Endometrium (tissue), 2 donors: ENCODE data around the gene BTBD7.
"Not testable (repeated sequence)": the region's sequence is repeated elsewhere in the genome, so short reads cannot be mapped to it uniquely, and the experiment has no call there.

ENCODE experiments used
- FAIRE-seq: peaks from 2 replicates; lab custom pipeline; 2012; peaks lifted over from hg19 to GRCh38; lab: Jason Lieb, UNC
- donor health status: control.
- donor health status: control.

The BTBD7 gene

DNA sequence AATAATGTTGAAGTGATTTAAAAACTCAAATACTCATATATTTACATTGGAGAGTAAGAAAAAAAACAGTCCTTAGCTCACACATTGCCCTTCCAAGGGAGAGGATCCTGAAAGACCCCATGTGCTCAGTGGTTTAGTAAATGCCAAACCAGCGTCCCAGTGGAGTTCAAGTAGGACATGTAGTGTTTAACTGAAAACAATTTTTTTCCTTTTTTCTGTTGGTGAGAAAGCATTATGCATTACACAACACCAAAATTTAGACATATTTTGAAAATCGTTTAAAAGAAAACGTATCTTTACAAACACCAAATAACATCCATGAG, 92.2 kb downstream of the BTBD7 start:
- no peak for FAIRE-seq

DNA sequence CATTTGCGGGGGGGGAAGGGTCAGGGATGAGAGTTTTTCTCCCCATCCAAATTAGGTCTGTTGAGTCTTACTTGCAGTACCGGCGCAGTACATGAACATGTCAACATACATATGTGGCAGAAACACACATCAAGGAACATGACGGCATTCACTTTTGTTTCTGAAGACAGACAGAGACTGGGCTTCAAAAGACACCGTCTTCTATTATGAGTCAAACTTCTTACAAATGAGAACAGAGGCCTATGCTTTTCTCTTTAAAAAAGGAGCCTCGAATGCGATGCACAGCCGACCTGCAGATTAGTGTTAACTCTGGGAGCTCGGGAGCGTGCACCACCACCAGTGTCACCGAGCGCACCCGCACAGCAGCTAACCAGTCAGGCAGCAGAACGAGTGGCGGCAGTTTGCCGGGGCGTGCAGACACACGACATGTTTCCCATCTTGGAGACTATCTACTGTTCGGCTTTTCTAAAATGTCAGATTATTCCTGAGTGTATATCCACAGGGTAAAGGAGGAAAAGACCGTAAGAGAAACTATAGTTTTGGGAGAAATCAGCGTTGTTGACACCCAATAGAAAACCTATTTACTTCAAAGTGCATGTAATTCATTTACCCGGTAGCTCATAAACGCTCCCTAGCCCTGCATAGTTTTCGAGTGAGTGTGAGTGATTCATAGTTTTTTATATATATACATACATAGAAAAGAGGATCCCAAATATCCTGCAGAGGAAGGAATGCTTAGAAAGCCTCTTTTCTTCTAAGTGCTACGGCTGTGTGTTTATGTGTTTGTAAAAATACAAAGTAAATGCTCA, 92.8 kb downstream of the BTBD7 start:
- FAIRE-seq, result no peak

DNA sequence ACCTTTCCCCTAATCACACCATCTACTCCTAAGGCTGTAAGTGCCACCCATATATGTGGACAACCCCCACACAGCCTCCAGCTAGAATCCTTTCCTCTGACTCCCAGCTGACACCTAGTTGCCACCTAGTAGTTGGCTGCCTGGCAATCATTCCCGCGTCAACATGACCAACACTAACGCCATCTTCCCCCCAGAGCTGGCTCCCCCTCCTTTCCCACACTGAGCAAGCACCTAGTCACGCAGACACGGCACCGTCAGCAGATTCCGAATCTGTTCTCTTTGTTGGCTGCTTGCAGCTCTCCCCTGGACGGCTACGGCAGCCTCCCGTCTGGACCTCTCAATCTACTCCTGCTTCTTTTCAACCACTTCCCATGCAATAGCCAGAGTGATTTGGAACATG, 98.0 kb downstream of the BTBD7 start:
- FAIRE-seq, result no peak

- not testable (repeated sequence) for FAIRE-seq
Observed at GRCh38 chr14:93233078-93233477, 99.8 kb downstream of the BTBD7 start.

- no peak for FAIRE-seq
Observed at GRCh38 chr14:93232159-93232558, 100.7 kb downstream of the BTBD7 start.

GRCh38 chr14:93231129-93231979, 101.5 kb downstream of the BTBD7 start:
- no peak for FAIRE-seq

GRCh38 chr14:93230539-93230938, 102.3 kb downstream of the BTBD7 start:
- no peak for FAIRE-seq

GRCh38 chr14:93228550-93228949, 104.3 kb downstream of the BTBD7 start:
- FAIRE-seq, result no peak

- FAIRE-seq, result no peak
Observed at GRCh38 chr14:93223565-93223964, 109.3 kb downstream of the BTBD7 start.

DNA sequence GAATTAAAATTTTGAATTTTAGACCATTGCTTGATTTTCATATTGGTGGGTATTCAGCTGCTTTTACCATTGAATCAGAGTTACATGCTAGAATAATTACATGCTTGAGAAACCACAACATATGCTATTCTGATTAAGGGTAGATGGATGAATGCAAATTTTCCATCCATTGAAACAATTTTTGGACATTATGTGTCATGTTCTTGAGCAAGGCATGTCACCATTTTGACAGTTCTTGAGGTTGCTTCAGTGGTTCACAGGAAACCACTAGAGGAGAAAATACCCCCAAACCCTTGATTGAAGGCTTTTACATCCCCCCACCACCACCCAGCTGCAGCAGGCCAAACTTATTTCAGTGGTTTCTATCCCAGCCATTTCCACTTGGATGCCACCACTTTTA, 112.3 kb downstream of the BTBD7 start:
- FAIRE-seq, result no peak

DNA sequence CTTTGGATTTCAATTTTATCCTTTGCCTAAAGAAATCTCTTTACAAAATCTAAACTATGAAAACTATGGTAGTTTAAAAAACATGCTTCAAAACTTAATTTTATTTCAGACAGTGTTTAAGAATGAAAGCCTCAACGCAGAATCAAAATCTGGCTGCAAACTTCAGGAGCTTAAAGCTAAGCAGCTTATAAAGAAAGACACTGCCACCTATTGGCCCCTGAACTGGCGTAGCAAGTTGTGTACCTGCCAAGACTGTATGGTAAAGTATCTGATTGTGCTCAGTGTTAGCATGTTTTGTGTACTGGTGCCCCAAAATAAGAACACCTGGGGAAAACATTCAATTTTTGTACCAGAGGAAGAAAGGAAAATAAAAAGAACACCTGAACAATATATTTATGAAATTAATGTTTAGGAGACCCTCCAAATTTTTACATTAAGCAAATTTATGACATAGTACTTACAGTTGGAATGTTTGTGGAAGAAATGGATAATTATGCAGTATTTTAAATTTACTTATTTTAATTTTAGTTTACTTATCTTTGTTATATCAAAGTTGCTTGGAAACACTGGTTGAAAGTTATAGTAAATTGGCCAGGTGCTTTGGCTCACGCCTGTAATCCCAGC, 113.6 kb downstream of the BTBD7 start:
- no peak for FAIRE-seq

GRCh38 chr14:93214598-93214997, 118.2 kb downstream of the BTBD7 start:
- FAIRE-seq, result no peak

DNA sequence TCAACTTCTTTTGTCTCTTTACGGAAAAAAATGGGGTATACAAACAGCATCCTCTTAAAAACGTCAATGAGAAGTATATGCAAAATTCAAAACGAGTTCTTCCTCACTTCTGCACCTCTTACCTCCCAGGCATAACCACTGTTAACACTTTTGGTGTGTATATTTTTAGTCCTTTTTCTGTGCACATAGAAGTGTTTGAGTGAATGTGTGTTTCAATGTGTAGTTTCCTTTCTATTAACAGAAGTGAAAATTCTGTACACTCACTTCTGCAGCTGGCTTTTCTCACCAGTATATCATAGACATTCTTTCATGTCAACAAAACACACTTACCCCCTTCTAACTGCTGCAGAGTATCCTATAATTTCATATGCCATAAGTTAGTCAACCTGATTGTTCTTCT, 120.4 kb downstream of the BTBD7 start:
- no peak for FAIRE-seq

DNA sequence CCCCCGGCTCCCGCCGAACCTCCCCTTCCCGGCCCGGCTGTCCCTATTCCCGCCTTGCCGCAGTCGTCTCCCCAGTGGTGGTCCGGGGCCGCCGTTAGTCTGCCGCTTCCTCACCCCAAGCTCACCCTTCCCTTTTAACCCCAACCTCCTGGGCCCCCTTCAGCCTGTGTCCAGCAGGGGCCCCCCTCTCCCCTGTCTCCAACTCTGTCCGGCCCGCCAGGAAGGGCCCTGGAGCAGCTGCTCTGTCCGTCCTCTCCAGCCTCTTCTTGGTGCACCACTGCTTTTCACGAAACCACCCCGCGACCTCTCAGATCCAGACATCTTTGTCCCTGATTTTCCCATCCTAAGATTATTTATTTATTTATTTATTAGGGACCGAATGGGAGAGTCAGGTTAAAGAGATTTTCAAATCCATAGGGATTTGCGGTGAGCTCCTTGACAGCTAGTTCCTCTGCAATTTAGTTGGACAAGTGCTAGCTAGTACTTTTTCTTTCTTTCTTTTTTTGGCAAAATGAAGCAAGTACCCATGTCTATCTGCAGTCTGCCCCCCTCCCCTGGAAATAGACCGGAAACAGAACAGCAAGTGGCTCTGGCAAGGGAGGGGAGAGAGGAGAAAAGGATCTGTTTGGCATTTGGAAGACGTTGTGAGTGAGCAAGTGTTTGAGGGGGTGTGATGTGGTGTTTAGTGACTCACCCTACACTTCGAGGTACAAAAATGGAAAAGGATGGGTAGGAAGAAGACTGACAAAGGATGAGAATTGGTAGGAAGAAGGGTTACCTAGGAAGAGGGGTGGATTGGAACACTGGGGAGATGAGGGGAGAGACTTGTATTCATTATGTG, 125.1 kb downstream of the BTBD7 start:
- FAIRE-seq, result no peak

- FAIRE-seq, result peak; percentile 92
Observed at GRCh38 chr14:93206793-93207467, 125.9 kb downstream of the BTBD7 start, which contains the start of the genes GON7 and UBR7. TSS of gene GON7 (minus strand) at chr14:93207065. CDS start at chr14:93207037, 28 bp downstream. TSS of gene UBR7 (plus strand) at chr14:93207256. CDS start at chr14:93207292, 36 bp downstream.

DNA sequence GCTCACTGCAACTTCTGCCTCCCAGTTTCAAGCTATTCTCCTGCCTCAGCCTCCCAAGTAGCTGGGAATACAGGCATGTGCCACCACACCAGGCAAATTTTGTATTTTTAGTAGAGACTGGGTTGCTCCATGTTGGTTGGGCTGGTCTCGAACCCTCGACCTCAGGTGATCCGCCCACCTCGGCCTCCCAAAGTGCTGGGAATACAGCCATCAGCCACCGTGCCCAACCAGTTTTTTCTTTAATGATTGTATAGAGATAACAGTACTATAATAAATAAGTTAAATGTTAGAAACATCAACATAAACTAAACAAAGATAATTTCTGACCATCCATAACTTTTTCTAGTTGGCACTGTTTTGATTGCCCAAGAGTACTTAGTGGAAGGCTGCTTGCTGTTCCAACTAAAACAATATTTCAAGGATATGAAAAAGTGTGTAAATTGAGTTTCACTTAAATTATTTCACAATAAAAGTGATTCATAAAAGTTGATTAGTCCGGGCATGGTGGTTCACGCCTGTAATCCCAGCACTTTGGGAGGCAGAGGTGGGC, 131.6 kb downstream of the BTBD7 start:
- FAIRE-seq, result no peak

DNA sequence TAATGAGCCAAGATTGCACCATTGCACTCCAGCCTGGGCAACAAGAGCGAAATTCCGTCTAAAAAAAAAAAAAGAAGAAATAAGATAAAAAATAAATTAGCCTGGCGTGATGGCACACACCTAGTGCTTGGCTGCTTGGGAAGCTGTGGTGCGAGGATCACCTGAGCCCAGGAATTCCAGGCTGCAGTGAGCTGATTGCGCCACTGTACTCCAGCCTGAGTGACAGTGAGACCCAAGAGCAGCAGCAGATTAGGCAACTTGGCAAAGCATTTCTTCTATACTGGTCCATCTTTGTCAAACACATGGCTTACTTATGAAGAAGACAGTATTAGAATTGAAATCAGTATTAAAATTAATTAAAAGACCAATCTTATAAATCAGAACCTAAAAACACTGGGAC, 132.3 kb downstream of the BTBD7 start:
- FAIRE-seq, result no peak

GRCh38 chr14:93199031-93199430, 133.8 kb downstream of the BTBD7 start:
- FAIRE-seq, result no peak

- no peak for FAIRE-seq
Observed at GRCh38 chr14:93195316-93195999, 137.4 kb downstream of the BTBD7 start.
